Smooth muscle cell (in vitro differentiated cells): ENCODE results near the gene CKS2. TPM values are rescaled to one million over a fixed set of nuclear protein-coding genes. Genes with fewer than 3 reads are reported as not detected.

Source experiments
- DNase-seq: peaks from one replicate; lab custom pipeline; 2025; ENCODE audit not compliant: unreplicated experiment; lab: John Stamatoyannopoulos, UW
- H2AFZ ChIP-seq: fragments of 200-600 bp; sonication (generic); 2 replicates; pipeline ENCODE4 v1.6.0; 2016; ENCODE audit warnings: antibody characterized with exemption, low read depth, mild to moderate bottlenecking
- H3F3A ChIP-seq: fragments of 200-600 bp; sonication (generic); 2 replicates; pipeline ENCODE4 v1.6.0; 2017; ENCODE audit warnings: antibody characterized with exemption, low read depth
- H3K27ac ChIP-seq: fragments of 200-600 bp; sonication (generic); 2 replicates; pipeline ENCODE4 v1.5.1; 2016; ENCODE audit warnings: low read depth, mild to moderate bottlenecking
- H3K27me3 ChIP-seq: fragments of 200-600 bp; sonication (generic); 2 replicates; pipeline ENCODE4 v1.6.1; 2016; ENCODE audit warnings: low read depth, mild to moderate bottlenecking
- H3K36me3 ChIP-seq: fragments of 200-600 bp; sonication (generic); 2 replicates; pipeline ENCODE4 v1.5.1; 2016; ENCODE audit warnings: low read depth
- H3K4me1 ChIP-seq: fragments of 200-600 bp; sonication (generic); 2 replicates; pipeline ENCODE4 v1.5.1; 2016; ENCODE audit warnings: low read depth
- H3K4me2 ChIP-seq: fragments of 200-600 bp; sonication (generic); 2 replicates; pipeline ENCODE4 v1.6.0; 2016; ENCODE audit warnings: mild to moderate bottlenecking
- H3K4me3 ChIP-seq: fragments of 200-600 bp; sonication (generic); 2 replicates; pipeline ENCODE4 v1.5.1; 2016; ENCODE audit warnings: mild to moderate bottlenecking
- H3K79me2 ChIP-seq: fragments of 200-600 bp; sonication (generic); 2 replicates; pipeline ENCODE4 v1.6.0; 2016; ENCODE audit warnings: low read depth, mild to moderate bottlenecking
- H3K9ac ChIP-seq: fragments of 200-600 bp; sonication (generic); 2 replicates; pipeline ENCODE4 v1.6.0; 2016; ENCODE audit warnings: low read depth
- H3K9me3 ChIP-seq: fragments of 200-600 bp; sonication (generic); replicated peaks from 2 replicates; pipeline ENCODE4 v1.5.1; 2016; ENCODE audit warnings: low read depth
- H4K20me1 ChIP-seq: fragments of 200-600 bp; sonication (generic); 2 replicates; pipeline ENCODE4 v1.6.0; 2016; ENCODE audit warnings: low read depth
- CTCF ChIP-seq: fragments of 200-600 bp; sonication (generic); IDR thresholded peaks from 2 replicates; pipeline ENCODE4 v1.5.1; 2017; ENCODE audit warnings: borderline replicate concordance, mild to moderate bottlenecking, antibody characterized with exemption; ENCODE audit not compliant: insufficient read depth, poor library complexity, severe bottlenecking
- WGBS: methylation state at CpG from one replicate; pipeline ENCODE4 v1.1.7; 2016; ENCODE audit warnings: low lambda C conversion rate; 5-methylcytosine and 5-hydroxymethylcytosine counted together
- polyA plus RNA-seq: library from polyadenylated mRNA; unstranded; fragments of >200 nt; fragmentation: Nextera tagmentation; extraction: Ambion mirVana; gene quantifications from 2 replicates; pipeline ENCODE4 v1.2.1, GENCODE V29; 2016
- total RNA-seq: library from RNA; depleted of rRNA; stranded (reverse); fragments of >200 nt; gene quantifications from 2 replicates; pipeline ENCODE4 v1.2.3, GENCODE V29; 2014

The CKS2 gene
- total and polyA plus RNA-seq, 2 experiments from 2014 or later: 77.6 to 148 TPM

GRCh38 chr9:89352874-89353649 is 42.1 kb downstream of the CKS2 start:
- no peaks in the 10 kb centered on the region for H3F3A ChIP-seq
- H2AFZ ChIP-seq: no peak overlapping the region
- TF ChIP-seq CTCF: no peak
- H3K4me3 ChIP-seq: no peak overlapping the region
- DNase-seq: no peak
- H3K9me3 ChIP-seq: no peaks in the 10 kb centered on the region
- no peaks in the 10 kb centered on the region for H3K4me1 ChIP-seq
- H3K9ac ChIP-seq: no peak overlapping the region
- 95% methylated on average over 8 of the region's 8 CpGs for WGBS
- peaks cover 31% of the 10 kb centered on the region for H4K20me1 ChIP-seq
- no peak overlapping the region for H3K4me2 ChIP-seq
- H3K27ac ChIP-seq: no peak overlapping the region
- H3K36me3 ChIP-seq: peaks cover 14% of the 10 kb centered on the region
- no peaks in the 10 kb centered on the region for H3K79me2 ChIP-seq
- H3K27me3 ChIP-seq: no peaks in the 10 kb centered on the region

- Histone ChIP-seq H3F3A (no peaks in the 10 kb centered on the region), H3K4me3 (no peak overlapping the region), H3K9me3 (no peaks in the 10 kb centered on the region), H3K4me1 (no peaks in the 10 kb centered on the region), H3K9ac (no peak overlapping the region), H3K36me3 (peaks cover 14% of the 10 kb centered on the region), H3K27ac (no peak overlapping the region), H3K27me3 (no peaks in the 10 kb centered on the region), H3K79me2 (no peaks in the 10 kb centered on the region), H3K4me2 (no peak overlapping the region), H2AFZ (no peak overlapping the region), H4K20me1 (peaks cover 31% of the 10 kb centered on the region)
- no peak for DNase-seq
- 94% methylated on average over 3 of the region's 3 CpGs for WGBS
- TF ChIP-seq CTCF: no peak
Measured at GRCh38 chr9:89353989-89354388, 43.0 kb downstream of the CKS2 start.

DNA sequence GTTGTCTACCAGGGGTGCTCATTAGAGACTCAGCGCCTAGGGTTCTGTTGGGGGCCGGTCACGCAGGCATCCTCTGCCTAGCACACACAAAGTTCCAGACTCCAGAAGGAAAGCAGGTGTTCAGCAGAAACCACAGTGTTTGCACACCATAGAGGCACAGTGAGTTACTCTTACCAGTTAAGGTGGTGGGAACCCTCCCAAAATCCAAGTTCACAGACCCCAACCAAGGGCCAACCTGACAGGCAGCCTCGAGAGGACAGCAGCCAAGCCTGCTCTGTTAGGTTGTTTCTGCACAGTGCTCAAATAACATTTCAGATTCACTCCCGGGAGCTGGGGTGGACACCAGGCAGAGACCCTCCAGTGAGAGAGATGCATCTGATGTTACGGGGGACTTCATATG is 43.5 kb downstream of the CKS2 start:
- Histone ChIP-seq H3K4me3 (no peak overlapping the region), H3K36me3 (peaks cover 14% of the 10 kb centered on the region), H2AFZ (no peak overlapping the region), H3K4me1 (no peaks in the 10 kb centered on the region), H3K9me3 (no peaks in the 10 kb centered on the region), H3F3A (no peaks in the 10 kb centered on the region), H3K4me2 (no peak overlapping the region), H3K27me3 (no peaks in the 10 kb centered on the region), H3K27ac (no peak overlapping the region), H3K79me2 (no peaks in the 10 kb centered on the region), H4K20me1 (peaks cover 31% of the 10 kb centered on the region), H3K9ac (no peak overlapping the region)
- WGBS: 98% methylated on average over 6 of the region's 6 CpGs
- no peak for TF ChIP-seq CTCF
- no peak for DNase-seq

- H3K79me2 ChIP-seq: no peaks in the 10 kb centered on the region
- H3K36me3 ChIP-seq: peaks cover 14% of the 10 kb centered on the region
- no peaks in the 10 kb centered on the region for H3K27me3 ChIP-seq
- DNase-seq: no peak
- H3K4me1 ChIP-seq: no peaks in the 10 kb centered on the region
- no peak overlapping the region for H3K27ac ChIP-seq
- no peak overlapping the region for H3K4me2 ChIP-seq
- no peak for TF ChIP-seq CTCF
- H2AFZ ChIP-seq: no peak overlapping the region
- no peaks in the 10 kb centered on the region for H3K9me3 ChIP-seq
- H3K9ac ChIP-seq: no peak overlapping the region
- 100% methylated on average over 2 of the region's 2 CpGs for WGBS
- no peaks in the 10 kb centered on the region for H3F3A ChIP-seq
- peaks cover 31% of the 10 kb centered on the region for H4K20me1 ChIP-seq
- no peak overlapping the region for H3K4me3 ChIP-seq
Measured at GRCh38 chr9:89356782-89357181, 45.8 kb downstream of the CKS2 start.
